Neural progenitor cell (in vitro differentiated cells): Measurements from ENCODE around the gene SPOCK1.

ENCODE experiments used
- EZH2 ChIP-seq: fragments of 200-600 bp; sonication (generic); IDR thresholded peaks from 2 replicates; pipeline ENCODE4 v1.6.1; 2017; ENCODE audit warnings: antibody characterized with exemption, mild to moderate bottlenecking, moderate library complexity
- TF ChIP-seq, protein P1 (sequence below): fragments of 200-600 bp; sonication (generic); IDR thresholded peaks from 2 replicates; pipeline ENCODE4 v1.5.1; 2017; ENCODE audit warnings: antibody characterized with exemption, mild to moderate bottlenecking

DNA sequence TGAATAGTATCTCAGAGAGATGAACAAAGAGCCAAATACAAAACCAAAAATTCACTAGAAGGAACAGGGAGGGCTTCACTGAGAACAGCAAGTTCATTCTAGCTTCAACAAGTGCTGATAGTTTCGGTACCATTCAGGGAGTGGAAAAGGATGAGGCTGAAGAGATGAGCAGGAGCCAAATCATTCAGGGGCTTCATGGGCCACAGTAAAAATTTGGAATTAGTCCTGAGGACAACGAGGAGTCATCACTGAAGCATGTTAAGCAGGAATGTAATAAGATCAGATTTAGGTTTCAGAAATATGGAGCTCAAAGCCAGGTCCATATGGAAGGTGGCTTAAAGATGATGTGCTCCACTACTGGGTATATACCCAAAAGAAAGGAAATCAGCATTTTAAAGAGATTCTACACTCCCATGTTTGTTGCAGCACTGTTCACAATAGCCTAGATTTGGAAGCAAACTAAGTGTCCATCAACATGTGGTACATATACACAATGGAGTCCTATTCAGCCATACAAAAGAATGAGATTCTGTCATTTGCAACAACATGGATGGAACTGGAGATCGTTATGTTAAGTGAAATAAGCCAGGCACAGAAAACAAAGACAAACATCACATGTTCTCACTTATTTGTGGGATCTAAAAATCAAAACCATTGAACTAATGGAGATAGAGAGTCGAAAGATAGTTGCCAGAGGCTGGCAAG, 36.2 kb downstream of the SPOCK1 start:
- TF ChIP-seq, protein P1, sequence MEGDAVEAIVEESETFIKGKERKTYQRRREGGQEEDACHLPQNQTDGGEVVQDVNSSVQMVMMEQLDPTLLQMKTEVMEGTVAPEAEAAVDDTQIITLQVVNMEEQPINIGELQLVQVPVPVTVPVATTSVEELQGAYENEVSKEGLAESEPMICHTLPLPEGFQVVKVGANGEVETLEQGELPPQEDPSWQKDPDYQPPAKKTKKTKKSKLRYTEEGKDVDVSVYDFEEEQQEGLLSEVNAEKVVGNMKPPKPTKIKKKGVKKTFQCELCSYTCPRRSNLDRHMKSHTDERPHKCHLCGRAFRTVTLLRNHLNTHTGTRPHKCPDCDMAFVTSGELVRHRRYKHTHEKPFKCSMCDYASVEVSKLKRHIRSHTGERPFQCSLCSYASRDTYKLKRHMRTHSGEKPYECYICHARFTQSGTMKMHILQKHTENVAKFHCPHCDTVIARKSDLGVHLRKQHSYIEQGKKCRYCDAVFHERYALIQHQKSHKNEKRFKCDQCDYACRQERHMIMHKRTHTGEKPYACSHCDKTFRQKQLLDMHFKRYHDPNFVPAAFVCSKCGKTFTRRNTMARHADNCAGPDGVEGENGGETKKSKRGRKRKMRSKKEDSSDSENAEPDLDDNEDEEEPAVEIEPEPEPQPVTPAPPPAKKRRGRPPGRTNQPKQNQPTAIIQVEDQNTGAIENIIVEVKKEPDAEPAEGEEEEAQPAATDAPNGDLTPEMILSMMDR = no peak
- no peak for TF ChIP-seq EZH2
